ENCODE measurements around the gene LAMB4. TPM values are rescaled to one million over a fixed set of nuclear protein-coding genes. Genes with fewer than 3 reads are reported as not detected.
A peak's percentile ranks its signal among the peaks of the same experiment; 100 is the strongest.

The LAMB4 gene
- total and polyA plus RNA-seq, 2 donors (not counting 1 experiment from before 2014, with no cell fraction given) = 0.17 to 0.57 TPM

DNA sequence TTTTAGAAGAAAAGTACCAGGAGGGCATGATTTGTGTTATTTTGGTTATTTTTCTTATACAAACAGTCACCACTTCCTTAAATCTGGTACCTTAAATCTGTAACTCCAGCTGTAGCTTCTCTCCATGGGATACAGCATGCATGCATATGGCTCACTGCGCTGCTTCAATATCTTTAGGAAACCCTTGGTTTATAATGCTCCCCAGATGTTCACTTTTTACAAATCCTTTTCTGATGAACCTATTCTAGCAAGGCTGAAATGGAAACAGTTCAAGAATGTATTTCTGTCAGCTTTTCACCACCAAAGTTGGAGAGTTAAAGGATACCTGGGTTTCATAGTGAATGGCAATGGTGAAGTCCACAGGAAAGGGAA is 50.9 kb downstream of the LAMB4 start:
- H3K9me3 ChIP-seq (ENCODE audit: control insufficient read depth, insufficient read depth, low read depth, low read length) = no peaks in the 10 kb centered on the region
- no peaks in the 10 kb centered on the region for H3K36me3 ChIP-seq (ENCODE audit: control insufficient read depth, insufficient read depth, low read length)
- H2AFZ ChIP-seq (ENCODE audit: low read length) = peak overlapping the region; percentile 53
- H3K4me3 ChIP-seq (replicated peaks in 1 of 4; ENCODE audit: control extremely low read depth in 1 of 4, insufficient read depth in 1 of 4, low read depth in 3 of 4, low read length in 4 of 4) = no peak overlapping the region
- H3K4me1 ChIP-seq (ENCODE audit: control insufficient read depth, extremely low read depth, insufficient read depth, low read length) = peaks cover 15% of the 10 kb centered on the region
- H4K20me1 ChIP-seq (ENCODE audit: control insufficient read depth, extremely low read depth, insufficient read depth, low read length) = no peaks in the 10 kb centered on the region
- H3K27ac ChIP-seq (ENCODE audit: insufficient read depth, low read length) = peak overlapping the region; percentile 78
- no peaks in the 10 kb centered on the region for H3K27me3 ChIP-seq (ENCODE audit: control insufficient read depth, insufficient read depth, low read length)
- DNase-seq (ENCODE audit: low read depth in 2 of 2) = no peak
- H3K79me2 ChIP-seq (ENCODE audit: control insufficient read depth, insufficient read depth, low read length) = no peaks in the 10 kb centered on the region
- TF ChIP-seq, protein P1, sequence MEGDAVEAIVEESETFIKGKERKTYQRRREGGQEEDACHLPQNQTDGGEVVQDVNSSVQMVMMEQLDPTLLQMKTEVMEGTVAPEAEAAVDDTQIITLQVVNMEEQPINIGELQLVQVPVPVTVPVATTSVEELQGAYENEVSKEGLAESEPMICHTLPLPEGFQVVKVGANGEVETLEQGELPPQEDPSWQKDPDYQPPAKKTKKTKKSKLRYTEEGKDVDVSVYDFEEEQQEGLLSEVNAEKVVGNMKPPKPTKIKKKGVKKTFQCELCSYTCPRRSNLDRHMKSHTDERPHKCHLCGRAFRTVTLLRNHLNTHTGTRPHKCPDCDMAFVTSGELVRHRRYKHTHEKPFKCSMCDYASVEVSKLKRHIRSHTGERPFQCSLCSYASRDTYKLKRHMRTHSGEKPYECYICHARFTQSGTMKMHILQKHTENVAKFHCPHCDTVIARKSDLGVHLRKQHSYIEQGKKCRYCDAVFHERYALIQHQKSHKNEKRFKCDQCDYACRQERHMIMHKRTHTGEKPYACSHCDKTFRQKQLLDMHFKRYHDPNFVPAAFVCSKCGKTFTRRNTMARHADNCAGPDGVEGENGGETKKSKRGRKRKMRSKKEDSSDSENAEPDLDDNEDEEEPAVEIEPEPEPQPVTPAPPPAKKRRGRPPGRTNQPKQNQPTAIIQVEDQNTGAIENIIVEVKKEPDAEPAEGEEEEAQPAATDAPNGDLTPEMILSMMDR (conservative IDR thresholded peaks at IDR 0.05 in 1 of 2, IDR thresholded peaks at IDR 0.05 in 1 of 2; ENCODE audit: low read depth in 1 of 2, low read length in 2 of 2) = no peak
- TF ChIP-seq EZH2 (IDR thresholded peaks at IDR 0.05; ENCODE audit: low read length, missing control alignments) = no peak
- H3K4me2 ChIP-seq (ENCODE audit: extremely low read depth, insufficient read depth, low read length) = peak overlapping the region; percentile 70
- H3K9ac ChIP-seq (ENCODE audit: insufficient read depth, low read length) = no peak overlapping the region

DNA sequence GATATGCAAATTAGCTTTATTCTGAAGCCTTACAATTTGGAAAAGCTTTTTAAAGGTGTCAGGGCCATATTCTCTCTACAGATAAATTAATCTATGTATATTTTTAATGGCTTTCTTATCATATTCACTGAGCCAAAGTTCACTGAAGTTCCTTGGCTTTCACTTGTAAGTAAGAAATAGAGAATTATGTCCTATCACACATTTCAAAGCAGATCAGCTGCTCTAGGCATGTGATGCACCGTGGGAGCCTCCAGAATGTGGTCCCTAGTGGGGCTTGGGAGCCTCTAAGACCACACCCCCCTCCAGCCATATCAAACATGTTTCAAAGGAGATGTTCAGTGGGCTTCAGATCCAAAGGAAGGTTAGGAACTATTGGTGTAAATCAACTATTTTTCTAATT is 51.5 kb downstream of the LAMB4 start:
- Histone ChIP-seq H3K36me3 (ENCODE audit: control insufficient read depth, insufficient read depth, low read length) (no peaks in the 10 kb centered on the region), H3K27me3 (ENCODE audit: control insufficient read depth, insufficient read depth, low read length) (no peaks in the 10 kb centered on the region), H4K20me1 (ENCODE audit: control insufficient read depth, extremely low read depth, insufficient read depth, low read length) (no peaks in the 10 kb centered on the region), H3K4me3 (replicated peaks in 1 of 4; ENCODE audit: control extremely low read depth in 1 of 4, insufficient read depth in 1 of 4, low read depth in 3 of 4, low read length in 4 of 4) (no peak overlapping the region), H2AFZ (ENCODE audit: low read length) (no peak overlapping the region), H3K27ac (ENCODE audit: insufficient read depth, low read length) (no peak overlapping the region), H3K4me2 (ENCODE audit: extremely low read depth, insufficient read depth, low read length) (peak overlapping the region; percentile 70), H3K9me3 (ENCODE audit: control insufficient read depth, insufficient read depth, low read depth, low read length) (no peaks in the 10 kb centered on the region), H3K4me1 (ENCODE audit: control insufficient read depth, extremely low read depth, insufficient read depth, low read length) (peaks cover 13% of the 10 kb centered on the region), H3K79me2 (ENCODE audit: control insufficient read depth, insufficient read depth, low read length) (no peaks in the 10 kb centered on the region), H3K9ac (ENCODE audit: insufficient read depth, low read length) (no peak overlapping the region)
- no peak for TF ChIP-seq EZH2 (IDR thresholded peaks at IDR 0.05; ENCODE audit: low read length, missing control alignments)
- TF ChIP-seq, protein P1 (conservative IDR thresholded peaks at IDR 0.05 in 1 of 2, IDR thresholded peaks at IDR 0.05 in 1 of 2; ENCODE audit: low read depth in 1 of 2, low read length in 2 of 2) = no peak
- DNase-seq (ENCODE audit: low read depth in 2 of 2) = no peak

DNA sequence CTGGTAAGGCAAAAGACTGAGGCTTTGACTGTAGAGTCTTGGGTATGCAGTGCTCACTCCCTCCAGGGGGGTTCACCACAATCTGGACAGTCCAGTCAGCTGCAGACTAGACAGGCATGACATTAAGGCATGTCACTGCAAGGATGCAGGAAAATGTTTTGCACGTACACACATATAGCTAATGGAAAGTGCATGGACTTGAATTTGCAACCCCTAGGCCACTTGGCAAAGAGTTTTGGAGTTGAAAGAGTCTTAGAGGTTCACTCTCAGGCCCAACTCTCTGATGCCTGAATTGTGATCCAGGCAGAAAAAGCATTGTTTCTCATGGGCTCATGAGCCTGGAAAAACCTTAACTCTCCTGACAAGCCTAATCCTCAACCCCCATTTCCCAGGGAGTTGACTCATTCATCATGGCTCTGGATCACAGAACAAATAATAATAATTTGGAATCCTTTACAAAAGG is 51.9 kb downstream of the LAMB4 start:
- Histone ChIP-seq H3K36me3 (ENCODE audit: control insufficient read depth, insufficient read depth, low read length) (no peaks in the 10 kb centered on the region), H3K79me2 (ENCODE audit: control insufficient read depth, insufficient read depth, low read length) (no peaks in the 10 kb centered on the region), H3K27me3 (ENCODE audit: control insufficient read depth, insufficient read depth, low read length) (no peaks in the 10 kb centered on the region), H4K20me1 (ENCODE audit: control insufficient read depth, extremely low read depth, insufficient read depth, low read length) (no peaks in the 10 kb centered on the region), H3K4me1 (ENCODE audit: control insufficient read depth, extremely low read depth, insufficient read depth, low read length) (peaks cover 13% of the 10 kb centered on the region), H3K27ac (ENCODE audit: insufficient read depth, low read length) (no peak overlapping the region), H3K4me2 (ENCODE audit: extremely low read depth, insufficient read depth, low read length) (no peak overlapping the region), H2AFZ (ENCODE audit: low read length) (no peak overlapping the region), H3K9me3 (ENCODE audit: control insufficient read depth, insufficient read depth, low read depth, low read length) (no peaks in the 10 kb centered on the region), H3K9ac (ENCODE audit: insufficient read depth, low read length) (no peak overlapping the region), H3K4me3 (replicated peaks in 1 of 4; ENCODE audit: control extremely low read depth in 1 of 4, insufficient read depth in 1 of 4, low read depth in 3 of 4, low read length in 4 of 4) (no peak overlapping the region)
- TF ChIP-seq, protein P1 (conservative IDR thresholded peaks at IDR 0.05 in 1 of 2, IDR thresholded peaks at IDR 0.05 in 1 of 2; ENCODE audit: low read depth in 1 of 2, low read length in 2 of 2) = no peak
- no peak for TF ChIP-seq EZH2 (IDR thresholded peaks at IDR 0.05; ENCODE audit: low read length, missing control alignments)
- DNase-seq (ENCODE audit: low read depth in 2 of 2) = peak in 1 of 2 donors; percentile 55
